HEK293 (cell line): ENCODE data around the gene FSD2.
A peak's percentile ranks its signal among the peaks of the same experiment; 100 is the strongest.

Experiments
- CTCF ChIA-PET: fragments of 350-600 bp; formaldehyde crosslinking; extraction: SDS; loops from one replicate; lab custom pipeline; 2021; ENCODE audit warnings: antibody characterized with exemption; lab: Yijun Ruan, JAX
- POLR2A ChIA-PET: fragments of 300-600 bp; formaldehyde crosslinking; extraction: SDS; loops from one replicate; lab custom pipeline; 2020; ENCODE audit warnings: antibody characterized with exemption, inconsistent platforms; lab: Yijun Ruan, JAX
- H3K27ac ChIP-seq: fragments of 200-500 bp; sonication (Bioruptor generic); 2 replicates; pipeline ENCODE4 v1.5.1; 2014; ENCODE audit warnings: low read depth, low read length, control low read depth, inconsistent platforms; ENCODE audit errors: extremely low read depth
- H3K36me3 ChIP-seq, 2 experiments: fragments of 200-500 bp in 1 of 2; sonication (Bioruptor generic) in 1 of 2; 1 replicate in 1 of 2; 2 replicates in 1 of 2; pipeline ENCODE4 v1.5.1; 2014 to 2017; ENCODE audit warnings: inconsistent platforms in 2 of 2, low read length in 2 of 2; ENCODE audit not compliant: control insufficient read depth in 2 of 2, insufficient read depth in 1 of 2
- H3K4me1 ChIP-seq: fragments of 200-500 bp; sonication (Bioruptor generic); 2 replicates; pipeline ENCODE4 v1.5.1; 2014; ENCODE audit warnings: mild to moderate bottlenecking, low read length, inconsistent platforms; ENCODE audit not compliant: control insufficient read depth, insufficient read depth
- H3K4me3 ChIP-seq: 2 replicates; pipeline ENCODE4 v1.5.1; 2011; ENCODE audit warnings: low read depth, mild to moderate bottlenecking, control low read depth, low read length, moderate library complexity
- H3K9me3 ChIP-seq: fragments of 200-500 bp; sonication (Bioruptor generic); 2 replicates; pipeline ENCODE4 v1.5.1; 2014; ENCODE audit warnings: low read depth, low read length, inconsistent platforms; ENCODE audit not compliant: control insufficient read depth, insufficient read depth
- GFI1B ChIP-seq: fragments of 450-650 bp; formaldehyde crosslinking; IDR thresholded peaks from 2 replicates; pipeline ENCODE4 v1.5.1; 2016; ENCODE audit warnings: missing biosample characterization, missing genetic modification characterization
- GLIS1 ChIP-seq: fragments of 450-650 bp; formaldehyde crosslinking; IDR thresholded peaks from 2 replicates; pipeline ENCODE4 v1.5.1; 2016; ENCODE audit warnings: missing biosample characterization, missing genetic modification characterization
- KLF1 ChIP-seq: fragments of 450-650 bp; formaldehyde crosslinking; IDR thresholded peaks from 2 replicates; pipeline ENCODE4 v1.5.1; 2016; ENCODE audit warnings: missing biosample characterization, missing genetic modification characterization
- KLF7 ChIP-seq: fragments of 450-650 bp; formaldehyde crosslinking; IDR thresholded peaks from 2 replicates; pipeline ENCODE4 v1.5.1; 2016; ENCODE audit warnings: missing biosample characterization, missing genetic modification characterization, borderline replicate concordance
- KLF8 ChIP-seq: fragments of 450-650 bp; formaldehyde crosslinking; IDR thresholded peaks from 2 replicates; pipeline ENCODE4 v1.5.1; 2016; ENCODE audit warnings: missing biosample characterization, missing genetic modification characterization
- PBX3 ChIP-seq: sonication (generic); formaldehyde crosslinking; IDR thresholded peaks from 2 replicates; pipeline ENCODE4 v1.8.1; 2022; ENCODE audit warnings: mild to moderate bottlenecking, moderate library complexity, missing genetic modification reagents
- SETDB1 ChIP-seq: IDR thresholded peaks from one replicate; pipeline ENCODE4 v1.6.1; 2017; ENCODE audit warnings: mild to moderate bottlenecking, low read length, moderate library complexity, mixed read lengths; ENCODE audit not compliant: insufficient read length
- ZBTB21 ChIP-seq: fragments of 450-650 bp; formaldehyde crosslinking; IDR thresholded peaks from 2 replicates; pipeline ENCODE4 v1.5.1; 2017; ENCODE audit warnings: missing biosample characterization, missing genetic modification characterization
- ZBTB26 ChIP-seq: fragments of 450-650 bp; formaldehyde crosslinking; optimal IDR thresholded peaks from 2 replicates; pipeline ENCODE3; 2016; ENCODE audit warnings: missing biosample characterization, mild to moderate bottlenecking, missing genetic modification characterization
- ZBTB6 ChIP-seq: fragments of 450-650 bp; formaldehyde crosslinking; IDR thresholded peaks from 2 replicates; pipeline ENCODE4 v1.5.1; 2017; ENCODE audit warnings: missing biosample characterization, missing genetic modification characterization
- ZBTB8A ChIP-seq: fragments of 450-650 bp; formaldehyde crosslinking; IDR thresholded peaks from 2 replicates; pipeline ENCODE4 v1.5.1; 2016; ENCODE audit warnings: missing biosample characterization, missing genetic modification characterization
- ZNF18 ChIP-seq: fragments of 450-650 bp; formaldehyde crosslinking; IDR thresholded peaks from 2 replicates; pipeline ENCODE4 v1.5.1; 2016; ENCODE audit warnings: missing biosample characterization, missing genetic modification characterization
- ZNF184 ChIP-seq: fragments of 450-650 bp; IDR thresholded peaks from 2 replicates; pipeline ENCODE4 v1.5.1; 2018; ENCODE audit warnings: missing biosample characterization, mild to moderate bottlenecking, missing genetic modification characterization
- ZNF266 ChIP-seq: fragments of 450-650 bp; formaldehyde crosslinking; IDR thresholded peaks from 2 replicates; pipeline ENCODE4 v1.5.1; 2016; ENCODE audit warnings: missing biosample characterization, missing genetic modification characterization, low read depth
- ZNF274 ChIP-seq, 2 experiments: fragments of 200-500 bp in 1 of 2; fragments of 450-650 bp in 1 of 2; sonication (Bioruptor generic) in 1 of 2; formaldehyde crosslinking in 1 of 2; IDR thresholded peaks; 2 replicates each; pipeline versions ENCODE4 v1.5.1 to v1.6.1; 2014 to 2016; ENCODE audit warnings: borderline replicate concordance in 1 of 2, inconsistent platforms in 1 of 2, low read length in 1 of 2, missing biosample characterization in 1 of 2, missing genetic modification characterization in 1 of 2
- ZNF473 ChIP-seq: fragments of 450-650 bp; formaldehyde crosslinking; IDR thresholded peaks from 2 replicates; pipeline ENCODE4 v1.5.1; 2017; ENCODE audit warnings: missing biosample characterization, missing genetic modification characterization
- ZNF501 ChIP-seq: fragments of 450-650 bp; formaldehyde crosslinking; IDR thresholded peaks from 2 replicates; pipeline ENCODE4 v1.5.1; 2016; ENCODE audit warnings: missing biosample characterization, missing genetic modification characterization
- ZNF658 ChIP-seq: fragments of 450-650 bp; formaldehyde crosslinking; IDR thresholded peaks from 2 replicates; pipeline ENCODE4; 2016; ENCODE audit warnings: missing biosample characterization, missing genetic modification characterization
- ZNF777 ChIP-seq: fragments of 450-650 bp; formaldehyde crosslinking; IDR thresholded peaks from 2 replicates; pipeline ENCODE4 v1.5.1; 2017; ENCODE audit warnings: missing biosample characterization, missing genetic modification characterization, borderline replicate concordance
- ZSCAN23 ChIP-seq: fragments of 450-650 bp; formaldehyde crosslinking; IDR thresholded peaks from 2 replicates; pipeline ENCODE4 v1.5.1; 2016; ENCODE audit warnings: missing biosample characterization, missing genetic modification characterization
- ZSCAN30 ChIP-seq: fragments of 450-650 bp; IDR thresholded peaks from 2 replicates; pipeline ENCODE4 v1.5.1; 2018; ENCODE audit warnings: missing biosample characterization, mild to moderate bottlenecking, missing genetic modification characterization, moderate library complexity
- TF ChIP-seq, protein P1 (sequence below): fragments of 450-650 bp; formaldehyde crosslinking; IDR thresholded peaks from 2 replicates; pipeline ENCODE4 v1.5.1; 2017; ENCODE audit warnings: missing biosample characterization, missing genetic modification characterization
- TF ChIP-seq, protein P2 (sequence below): fragments of 450-650 bp; formaldehyde crosslinking; IDR thresholded peaks from 2 replicates; pipeline ENCODE4; 2016; ENCODE audit warnings: missing biosample characterization, missing genetic modification characterization

Gene FSD2

DNA sequence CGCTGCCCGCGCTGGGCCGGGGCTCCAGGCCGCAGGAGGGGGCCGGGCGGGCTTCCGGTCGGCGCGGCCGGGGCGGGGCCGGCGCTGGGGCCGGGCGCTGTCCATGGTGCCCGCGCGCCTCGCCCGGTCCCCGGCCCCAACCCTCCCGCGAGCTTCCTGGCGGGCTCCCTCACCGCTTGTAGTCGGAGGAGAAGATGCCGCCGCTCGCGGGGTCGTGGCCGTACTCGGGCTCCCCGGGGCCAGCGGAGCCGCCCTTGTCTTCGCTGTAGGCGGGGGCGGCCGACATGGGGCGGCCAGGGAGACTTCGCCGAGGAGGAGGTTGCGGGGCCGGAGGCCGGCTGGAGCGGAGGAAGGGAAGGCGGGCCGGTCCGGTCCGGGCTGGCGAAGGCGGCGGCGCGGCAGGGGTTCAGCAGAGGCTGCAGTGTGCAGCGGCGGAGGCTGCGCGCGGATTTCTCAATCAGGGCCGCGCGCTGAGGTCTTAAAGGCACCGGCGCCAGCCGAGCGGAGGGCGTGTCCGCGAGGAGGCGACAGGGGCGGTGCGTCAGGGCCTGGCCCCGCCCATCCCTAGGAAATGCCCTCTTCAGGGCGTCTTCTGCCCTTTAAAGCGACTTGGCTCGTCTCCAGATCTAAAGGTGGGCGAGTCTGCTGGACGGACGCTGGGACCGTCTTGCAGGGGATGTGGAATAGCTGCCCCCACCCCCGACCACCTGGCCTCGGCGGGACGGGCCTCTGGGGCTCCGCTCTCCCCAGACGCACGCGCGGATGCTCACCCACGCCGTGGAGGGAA, 96.3 kb downstream of the FSD2 start, which contains the start of gene AP3B2 (continued):
- TF ChIP-seq SETDB1 (no peak), ZBTB26 (tag by site-specific recombination) (peak; percentile 93), ZSCAN30 (tag by site-specific recombination) (peak; percentile 9; the same call in 1 of the 2 replicates), ZBTB8A (tag by site-specific recombination) (peak; percentile 100), ZBTB21 (tag by site-specific recombination) (no peak), ZNF266 (no peak), ZBTB6 (tag by site-specific recombination) (0 out of 2 replicates have a peak, but pooled peaks have one; percentile 0), GFI1B (tag by site-specific recombination) (peak; percentile 52; the same call in 1 of the 2 replicates), ZNF777 (peak; percentile 51; the same call in 1 of the 2 replicates), GLIS1 (tag by site-specific recombination) (peak; percentile 30; the same call in 1 of the 2 replicates), ZNF658 (tag by site-specific recombination) (no peak), KLF8 (tag by site-specific recombination) (peak; percentile 91; the same call in 1 of the 2 replicates), ZSCAN23 (tag by site-specific recombination) (no peak), ZNF274 (IDR thresholded peaks at IDR 0.05; ENCODE audit: low read length) (no peak), ZNF274 (tag by site-specific recombination; IDR thresholded peaks at IDR 0.05; ENCODE audit: borderline replicate concordance) (no peak), ZNF501 (0 out of 2 replicates have a peak, but pooled peaks have one; percentile 39), KLF1 (tag by site-specific recombination) (peak; percentile 89), ZNF184 (peak; percentile 6; the same call in 1 of the 2 replicates)
- TF ChIP-seq, protein P1, sequence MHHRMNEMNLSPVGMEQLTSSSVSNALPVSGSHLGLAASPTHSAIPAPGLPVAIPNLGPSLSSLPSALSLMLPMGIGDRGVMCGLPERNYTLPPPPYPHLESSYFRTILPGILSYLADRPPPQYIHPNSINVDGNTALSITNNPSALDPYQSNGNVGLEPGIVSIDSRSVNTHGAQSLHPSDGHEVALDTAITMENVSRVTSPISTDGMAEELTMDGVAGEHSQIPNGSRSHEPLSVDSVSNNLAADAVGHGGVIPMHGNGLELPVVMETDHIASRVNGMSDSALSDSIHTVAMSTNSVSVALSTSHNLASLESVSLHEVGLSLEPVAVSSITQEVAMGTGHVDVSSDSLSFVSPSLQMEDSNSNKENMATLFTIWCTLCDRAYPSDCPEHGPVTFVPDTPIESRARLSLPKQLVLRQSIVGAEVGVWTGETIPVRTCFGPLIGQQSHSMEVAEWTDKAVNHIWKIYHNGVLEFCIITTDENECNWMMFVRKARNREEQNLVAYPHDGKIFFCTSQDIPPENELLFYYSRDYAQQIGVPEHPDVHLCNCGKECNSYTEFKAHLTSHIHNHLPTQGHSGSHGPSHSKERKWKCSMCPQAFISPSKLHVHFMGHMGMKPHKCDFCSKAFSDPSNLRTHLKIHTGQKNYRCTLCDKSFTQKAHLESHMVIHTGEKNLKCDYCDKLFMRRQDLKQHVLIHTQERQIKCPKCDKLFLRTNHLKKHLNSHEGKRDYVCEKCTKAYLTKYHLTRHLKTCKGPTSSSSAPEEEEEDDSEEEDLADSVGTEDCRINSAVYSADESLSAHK (tag by site-specific recombination) = no peak

GRCh38 chr15:82709081-82709420, 96.8 kb downstream of the FSD2 start:
- CTCF ChIA-PET = interaction anchor here (0.6 kb wide), 2 partner anchors 46 to 58 kb away, joined by 3 to 5 read pairs; no protein-coding TSS in a partner anchor
- H3K36me3 ChIP-seq = no peaks in the 10 kb centered on the region
- no peak overlapping the region; the same call in 1 of the 2 replicates for H3K27ac ChIP-seq
- H3K4me1 ChIP-seq = peaks cover 3% of the 10 kb centered on the region
- H3K4me3 ChIP-seq = peak overlapping the region; percentile 72
- H3K9me3 ChIP-seq = no peaks in the 10 kb centered on the region
- POLR2A ChIA-PET = interaction anchor here (1.0 to 1.2 kb wide), 2 partner anchors 41 to 168 kb away, joined by 5 to 7 read pairs; partner anchors contain the start of gene RPS17
- no peak for TF ChIP-seq PBX3 (CRISPR knock-in tag)
- TF ChIP-seq, protein P2, sequence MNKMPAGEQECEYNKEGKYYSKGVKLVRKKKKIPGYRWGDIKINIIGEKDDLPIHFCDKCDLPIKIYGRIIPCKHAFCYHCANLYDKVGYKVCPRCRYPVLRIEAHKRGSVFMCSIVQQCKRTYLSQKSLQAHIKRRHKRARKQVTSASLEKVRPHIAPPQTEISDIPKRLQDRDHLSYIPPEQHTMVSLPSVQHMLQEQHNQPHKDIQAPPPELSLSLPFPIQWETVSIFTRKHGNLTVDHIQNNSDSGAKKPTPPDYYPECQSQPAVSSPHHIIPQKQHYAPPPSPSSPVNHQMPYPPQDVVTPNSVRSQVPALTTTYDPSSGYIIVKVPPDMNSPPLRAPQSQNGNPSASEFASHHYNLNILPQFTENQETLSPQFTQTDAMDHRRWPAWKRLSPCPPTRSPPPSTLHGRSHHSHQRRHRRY (tag by site-specific recombination) = 0 out of 2 replicates have a peak, but pooled peaks have one; percentile 61
- TF ChIP-seq KLF7 (tag by site-specific recombination) = no peak
- TF ChIP-seq ZBTB6 (tag by site-specific recombination) = 0 out of 2 replicates have a peak, but pooled peaks have one; percentile 40
- no peak for TF ChIP-seq SETDB1
- TF ChIP-seq ZNF473 (tag by site-specific recombination) = no peak
- TF ChIP-seq ZNF18 (tag by site-specific recombination) = no peak
